Keratinocyte (primary cell): ENCODE results near the gene VRK3. TPM values are rescaled to one million over a fixed set of nuclear protein-coding genes. Genes with fewer than 3 reads are reported as not detected.

ENCODE experiments used
- DNase-seq: peaks from one replicate; pipeline ENCODE4 v3.0.0-alpha.2; 2011; ENCODE audit warnings: low read depth, missing footprints, low spot score
- FAIRE-seq: peaks from 2 replicates; lab custom pipeline; 2011; peaks lifted over from hg19 to GRCh38; lab: Jason Lieb, UNC
- H2AFZ ChIP-seq: 2 replicates; pipeline ENCODE4 v1.6.0; 2012; ENCODE audit warnings: low read length, control low read depth, inconsistent platforms; ENCODE audit not compliant: control insufficient read depth
- H3K27ac ChIP-seq: 2 replicates; pipeline ENCODE4 v1.5.1; 2011; ENCODE audit warnings: low read length; ENCODE audit not compliant: control insufficient read depth, insufficient read depth
- H3K27me3 ChIP-seq: 3 replicates; pipeline ENCODE4 v1.6.0; 2011; ENCODE audit warnings: low read length; ENCODE audit not compliant: control insufficient read depth, insufficient read depth; ENCODE audit errors: extremely low read depth
- H3K36me3 ChIP-seq, 2 experiments: 2 replicates in 1 of 2; 3 replicates in 1 of 2; pipeline ENCODE4 v1.5.1; 2011; ENCODE audit warnings: low read length in 2 of 2, mild to moderate bottlenecking in 1 of 2; ENCODE audit not compliant: control insufficient read depth in 2 of 2, insufficient read depth in 2 of 2; ENCODE audit errors: extremely low read depth in 1 of 2
- H3K4me1 ChIP-seq: 3 replicates; pipeline ENCODE4 v1.5.1; 2011; ENCODE audit warnings: low read length; ENCODE audit not compliant: control insufficient read depth, insufficient read depth; ENCODE audit errors: extremely low read depth
- H3K4me2 ChIP-seq: 3 replicates; pipeline ENCODE4 v1.6.0; 2011; ENCODE audit warnings: low read depth, low read length; ENCODE audit not compliant: control insufficient read depth, insufficient read depth; ENCODE audit errors: extremely low read depth
- H3K4me3 ChIP-seq, 3 experiments: fragments of 200-600 bp in 1 of 3; sonication (generic) in 1 of 3; 2 replicates in 2 of 3; 3 replicates in 1 of 3; pipeline ENCODE4 v1.5.1; 2011 to 2016; ENCODE audit warnings: low read length in 3 of 3, mild to moderate bottlenecking in 3 of 3, control low read depth in 2 of 3, inconsistent platforms in 1 of 3, low read depth in 1 of 3, mixed read lengths in 1 of 3, mixed run types in 1 of 3, moderate library complexity in 1 of 3; ENCODE audit not compliant: control insufficient read depth in 2 of 3, insufficient read depth in 2 of 3; ENCODE audit errors: extremely low read depth in 1 of 3
- H3K79me2 ChIP-seq: 2 replicates; pipeline ENCODE4 v1.6.0; 2012; ENCODE audit warnings: low read length; ENCODE audit not compliant: control insufficient read depth, insufficient read depth
- H3K9ac ChIP-seq: 3 replicates; pipeline ENCODE4 v1.6.0; 2011; ENCODE audit warnings: low read length; ENCODE audit not compliant: control insufficient read depth, insufficient read depth; ENCODE audit errors: extremely low read depth
- H3K9me1 ChIP-seq: 3 replicates; pipeline ENCODE4 v1.6.0; 2011; ENCODE audit warnings: low read length; ENCODE audit not compliant: control insufficient read depth, insufficient read depth; ENCODE audit errors: extremely low read depth
- H3K9me3 ChIP-seq: 2 replicates; pipeline ENCODE4 v1.5.1; 2012; ENCODE audit warnings: low read depth, low read length; ENCODE audit not compliant: control insufficient read depth
- H4K20me1 ChIP-seq: 3 replicates; pipeline ENCODE4 v1.6.0; 2011; ENCODE audit warnings: low read length; ENCODE audit not compliant: control insufficient read depth, insufficient read depth; ENCODE audit errors: extremely low read depth
- EZH2 ChIP-seq: IDR thresholded peaks from one replicate; pipeline ENCODE4 v1.6.1; 2012; ENCODE audit warnings: inconsistent platforms, mild to moderate bottlenecking, low read length, moderate library complexity
- dilution Hi-C: fragments of 300-500 bp; cut with MboI; formaldehyde crosslinking; loops from one replicate; pipeline ENCODE4 v1.7.0; 2020; ENCODE audit warnings: low sequenced_read_pairs; ENCODE audit not compliant: extremely low pct_ligation_motif_present
- polyA plus RNA-seq, 5 experiments: library from polyadenylated mRNA; depleted of rRNA in 3 of 5; stranded (reverse) in 3 of 5; stranded (forward) in 1 of 5; unstranded in 1 of 5; fragments of >200 nt; gene quantifications; 1 replicate in 1 of 5; 2 replicates in 3 of 5; 3 replicates in 1 of 5; pipeline versions ENCODE4 v1.2.1 to v1.2.3, GENCODE V29; 2011 to 2012; ENCODE audit warnings: missing spikeins in 2 of 5, low read depth in 1 of 5, low replicate concordance in 1 of 5
- TF ChIP-seq, protein P1 (sequence below), 3 experiments: IDR thresholded peaks in 1 of 3; conservative IDR thresholded peaks in 1 of 3; optimal IDR thresholded peaks in 1 of 3; 2 replicates in 2 of 3; 3 replicates in 1 of 3; pipeline versions ENCODE3 to v1.5.1; 2011; ENCODE audit warnings: low read length in 3 of 3, mild to moderate bottlenecking in 3 of 3, moderate library complexity in 2 of 3, control low read depth in 1 of 3, inconsistent platforms in 1 of 3; ENCODE audit not compliant: insufficient read depth in 2 of 3; ENCODE audit errors: extremely low read depth in 1 of 3

The VRK3 gene
- polyA plus RNA-seq, 1 donor (not counting 4 experiments of a cell fraction or from before 2014, with no cell fraction given), result 15.6 TPM

DNA sequence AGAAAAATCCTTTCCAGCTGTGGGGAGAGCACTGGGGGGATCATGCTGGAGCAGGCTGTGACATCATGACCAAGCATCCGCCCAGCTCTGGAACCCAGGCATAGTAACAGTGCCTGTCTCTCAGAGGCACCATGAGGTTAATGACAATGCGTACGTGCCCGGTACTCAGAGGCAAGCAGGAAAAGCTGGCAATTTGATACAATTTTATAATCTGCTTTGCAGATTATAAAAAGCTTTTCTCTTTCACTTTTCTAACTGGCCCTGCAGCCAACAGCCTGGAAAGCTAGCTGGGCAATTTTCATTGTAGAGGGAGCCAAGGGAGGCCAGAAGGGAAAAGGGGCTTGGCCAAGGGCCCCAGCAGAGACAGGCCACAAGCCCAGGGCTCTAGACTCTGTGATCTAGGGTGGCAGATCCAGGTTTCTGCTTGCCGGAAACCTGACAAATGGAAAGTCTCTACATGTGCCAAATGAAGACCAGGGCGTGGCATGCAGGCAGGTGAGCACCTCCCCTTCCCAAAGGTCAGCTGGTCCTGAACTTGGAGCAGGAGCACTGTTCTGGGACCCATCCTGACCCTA, 22.7 kb downstream of the VRK3 start:
- DNase-seq (no peak), FAIRE-seq (no peak)
- Histone ChIP-seq H4K20me1 (peaks cover 26% of the 10 kb centered on the region), H2AFZ (no peak overlapping the region), H3K9me1 (peaks cover 2% of the 10 kb centered on the region), H3K4me3 (no peak overlapping the region), H3K79me2 (no peaks in the 10 kb centered on the region), H3K9ac (no peak overlapping the region), H3K27me3 (no peaks in the 10 kb centered on the region), H3K36me3 (peaks cover 24 to 43% of the 10 kb centered on the region in 2 experiments), H3K4me1 (peaks cover 12% of the 10 kb centered on the region), H3K4me2 (no peak overlapping the region), H3K9me3 (no peaks in the 10 kb centered on the region), H3K27ac (no peak overlapping the region)
- TF ChIP-seq EZH2, result no peak
- TF ChIP-seq, protein P1, sequence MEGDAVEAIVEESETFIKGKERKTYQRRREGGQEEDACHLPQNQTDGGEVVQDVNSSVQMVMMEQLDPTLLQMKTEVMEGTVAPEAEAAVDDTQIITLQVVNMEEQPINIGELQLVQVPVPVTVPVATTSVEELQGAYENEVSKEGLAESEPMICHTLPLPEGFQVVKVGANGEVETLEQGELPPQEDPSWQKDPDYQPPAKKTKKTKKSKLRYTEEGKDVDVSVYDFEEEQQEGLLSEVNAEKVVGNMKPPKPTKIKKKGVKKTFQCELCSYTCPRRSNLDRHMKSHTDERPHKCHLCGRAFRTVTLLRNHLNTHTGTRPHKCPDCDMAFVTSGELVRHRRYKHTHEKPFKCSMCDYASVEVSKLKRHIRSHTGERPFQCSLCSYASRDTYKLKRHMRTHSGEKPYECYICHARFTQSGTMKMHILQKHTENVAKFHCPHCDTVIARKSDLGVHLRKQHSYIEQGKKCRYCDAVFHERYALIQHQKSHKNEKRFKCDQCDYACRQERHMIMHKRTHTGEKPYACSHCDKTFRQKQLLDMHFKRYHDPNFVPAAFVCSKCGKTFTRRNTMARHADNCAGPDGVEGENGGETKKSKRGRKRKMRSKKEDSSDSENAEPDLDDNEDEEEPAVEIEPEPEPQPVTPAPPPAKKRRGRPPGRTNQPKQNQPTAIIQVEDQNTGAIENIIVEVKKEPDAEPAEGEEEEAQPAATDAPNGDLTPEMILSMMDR (optimal IDR thresholded peaks at IDR 0.05 in 1 of 3, IDR thresholded peaks at IDR 0.05 in 1 of 3, conservative IDR thresholded peaks at IDR 0.05 in 1 of 3; ENCODE audit: extremely low read depth in 1 of 3, insufficient read depth in 2 of 3, low read length in 3 of 3), result no peak
- dilution Hi-C loops, result no loop called here

DNA sequence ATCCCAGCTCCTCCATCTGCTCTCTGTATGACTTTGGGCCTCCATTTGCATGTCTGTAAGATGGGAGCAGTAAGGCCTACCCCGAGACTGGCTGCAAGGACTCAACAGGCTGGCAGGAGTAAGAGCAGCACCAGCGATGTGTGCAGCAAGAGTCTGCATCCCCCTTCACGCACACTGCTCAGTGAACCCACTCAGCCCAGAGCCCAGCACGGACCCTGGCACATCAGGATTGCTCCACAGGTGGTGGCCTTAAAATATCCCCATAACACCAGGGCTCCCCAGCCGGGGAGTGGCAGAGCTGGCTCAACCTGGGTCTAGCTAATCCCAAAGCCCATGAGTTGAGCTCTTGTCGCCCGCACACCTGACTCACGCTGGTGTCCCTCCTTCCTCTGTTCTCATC, 23.4 kb downstream of the VRK3 start:
- H3K9ac ChIP-seq, result no peak overlapping the region
- dilution Hi-C loops, result no loop called here
- H3K9me3 ChIP-seq, result no peaks in the 10 kb centered on the region
- peaks cover 12% of the 10 kb centered on the region for H3K4me1 ChIP-seq
- TF ChIP-seq, protein P1 (optimal IDR thresholded peaks at IDR 0.05 in 1 of 3, IDR thresholded peaks at IDR 0.05 in 1 of 3, conservative IDR thresholded peaks at IDR 0.05 in 1 of 3; ENCODE audit: extremely low read depth in 1 of 3, insufficient read depth in 2 of 3, low read length in 3 of 3), result no peak
- no peak for TF ChIP-seq EZH2
- H3K9me1 ChIP-seq, result peaks cover 2% of the 10 kb centered on the region
- DNase-seq (no peak), FAIRE-seq (no peak)
- H3K4me3 ChIP-seq, result no peak overlapping the region
- H4K20me1 ChIP-seq, result peaks cover 26% of the 10 kb centered on the region
- no peaks in the 10 kb centered on the region for H3K27me3 ChIP-seq
- H3K36me3 ChIP-seq, result peaks cover 27 to 38% of the 10 kb centered on the region in 2 experiments
- H3K4me2 ChIP-seq, result no peak overlapping the region
- H3K27ac ChIP-seq, result no peak overlapping the region
- no peak overlapping the region for H2AFZ ChIP-seq
- no peaks in the 10 kb centered on the region for H3K79me2 ChIP-seq
